Calu3 (cell line): ENCODE measurements around the gene SETBP1. TPM values are rescaled to one million over a fixed set of nuclear protein-coding genes. Genes with fewer than 3 reads are reported as not detected.

Experiments used
- BruUV-seq: library from RNA; stranded (reverse); fragments of 400-500 nt; replicated peaks from 2 replicates; lab custom pipeline; 2021; lab: Mats Ljungman, UMichigan
- CTCF ChIA-PET: fragments of 300-600 bp; sonication (Branson Sonifier 250); formaldehyde crosslinking; loops from one replicate; lab custom pipeline; 2022; ENCODE audit warnings: antibody characterized with exemption; lab: Charles Lee
- DNase-seq: peaks from one replicate; pipeline ENCODE4 v3.0.0; 2022
- H3K27ac Mint-ChIP-seq: one replicate; pipeline ENCODE4 v1.8.0; 2022; ENCODE audit warnings: mixed read lengths; ENCODE audit not compliant: unreplicated experiment
- H3K27me3 Mint-ChIP-seq: one replicate; pipeline ENCODE4 v1.8.0; 2022; ENCODE audit warnings: mixed read lengths; ENCODE audit not compliant: unreplicated experiment
- H3K36me3 Mint-ChIP-seq: one replicate; pipeline ENCODE4 v1.8.0; 2022; ENCODE audit warnings: mild to moderate bottlenecking, moderate library complexity, mixed read lengths; ENCODE audit not compliant: insufficient read depth, unreplicated experiment
- H3K4me1 Mint-ChIP-seq: one replicate; pipeline ENCODE4 v1.8.0; 2022; ENCODE audit warnings: mild to moderate bottlenecking, low read depth, mixed read lengths; ENCODE audit not compliant: unreplicated experiment
- H3K4me3 Mint-ChIP-seq: one replicate; pipeline ENCODE4 v1.8.0; 2022; ENCODE audit warnings: mild to moderate bottlenecking, low read depth, moderate library complexity, mixed read lengths; ENCODE audit not compliant: unreplicated experiment
- H3K9me3 Mint-ChIP-seq: one replicate; pipeline ENCODE4 v1.8.0; 2022; ENCODE audit warnings: low read depth, mixed read lengths; ENCODE audit not compliant: unreplicated experiment
- intact Hi-C: fragments of 100-400 bp; cut with micrococcal nuclease; formaldehyde crosslinking; loops from one replicate; pipeline ENCODE4 v1.10.0; 2022; ENCODE audit not compliant: unreplicated experiment
- total RNA-seq: library from RNA; stranded (reverse); gene quantifications from 2 replicates; pipeline ENCODE4 v1.2.3, GENCODE V29; 2022
- TF ChIP-seq, protein P1 (sequence below): fragments of 200-600 bp; IDR thresholded peaks from one replicate; pipeline ENCODE4 v1.8.0; 2022; ENCODE audit warnings: antibody characterized with exemption; ENCODE audit not compliant: unreplicated experiment

The SETBP1 gene
- total RNA-seq, 1 experiment from 2014 or later, result 6.0 TPM

DNA sequence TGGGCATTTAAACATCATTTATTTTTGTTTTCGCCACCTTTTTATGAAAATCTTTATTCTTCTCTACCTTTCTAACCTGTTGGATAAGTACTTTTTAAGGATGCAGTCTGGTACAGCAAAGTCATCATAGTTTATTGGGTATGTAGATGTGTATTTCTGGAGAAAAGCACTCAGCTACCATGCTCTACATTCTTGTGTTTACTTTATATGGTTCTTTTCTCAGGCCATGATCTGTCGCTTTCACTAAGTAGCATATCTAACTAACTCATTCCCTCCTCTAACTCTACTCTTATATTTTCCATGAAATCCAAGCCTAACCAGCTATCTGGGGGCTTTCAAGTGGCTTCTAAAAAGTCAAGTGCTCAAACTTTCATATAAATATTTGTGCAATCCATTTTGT, 25.3 kb upstream of the SETBP1 start:
- no peaks in the 10 kb centered on the region for H3K27me3 Mint-ChIP-seq
- intact Hi-C loops, result loop anchor here (10.0 kb wide), 1 partner anchor 311 kb away; no protein-coding TSS in a partner anchor
- H3K9me3 Mint-ChIP-seq, result peaks cover 2% of the 10 kb centered on the region
- H3K4me1 Mint-ChIP-seq, result peaks cover 52% of the 10 kb centered on the region
- H3K27ac Mint-ChIP-seq, result no peak overlapping the region
- no TSS peak for BruUV-seq
- TF ChIP-seq, protein P1, sequence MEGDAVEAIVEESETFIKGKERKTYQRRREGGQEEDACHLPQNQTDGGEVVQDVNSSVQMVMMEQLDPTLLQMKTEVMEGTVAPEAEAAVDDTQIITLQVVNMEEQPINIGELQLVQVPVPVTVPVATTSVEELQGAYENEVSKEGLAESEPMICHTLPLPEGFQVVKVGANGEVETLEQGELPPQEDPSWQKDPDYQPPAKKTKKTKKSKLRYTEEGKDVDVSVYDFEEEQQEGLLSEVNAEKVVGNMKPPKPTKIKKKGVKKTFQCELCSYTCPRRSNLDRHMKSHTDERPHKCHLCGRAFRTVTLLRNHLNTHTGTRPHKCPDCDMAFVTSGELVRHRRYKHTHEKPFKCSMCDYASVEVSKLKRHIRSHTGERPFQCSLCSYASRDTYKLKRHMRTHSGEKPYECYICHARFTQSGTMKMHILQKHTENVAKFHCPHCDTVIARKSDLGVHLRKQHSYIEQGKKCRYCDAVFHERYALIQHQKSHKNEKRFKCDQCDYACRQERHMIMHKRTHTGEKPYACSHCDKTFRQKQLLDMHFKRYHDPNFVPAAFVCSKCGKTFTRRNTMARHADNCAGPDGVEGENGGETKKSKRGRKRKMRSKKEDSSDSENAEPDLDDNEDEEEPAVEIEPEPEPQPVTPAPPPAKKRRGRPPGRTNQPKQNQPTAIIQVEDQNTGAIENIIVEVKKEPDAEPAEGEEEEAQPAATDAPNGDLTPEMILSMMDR, result no peak
- no peak overlapping the region for H3K4me3 Mint-ChIP-seq
- CTCF ChIA-PET, result interaction anchor here (0.9 kb wide), 1 partner anchor 557 kb away, joined by 3 read pairs; no protein-coding TSS in a partner anchor
- no peaks in the 10 kb centered on the region for H3K36me3 Mint-ChIP-seq
- no peak for DNase-seq

DNA sequence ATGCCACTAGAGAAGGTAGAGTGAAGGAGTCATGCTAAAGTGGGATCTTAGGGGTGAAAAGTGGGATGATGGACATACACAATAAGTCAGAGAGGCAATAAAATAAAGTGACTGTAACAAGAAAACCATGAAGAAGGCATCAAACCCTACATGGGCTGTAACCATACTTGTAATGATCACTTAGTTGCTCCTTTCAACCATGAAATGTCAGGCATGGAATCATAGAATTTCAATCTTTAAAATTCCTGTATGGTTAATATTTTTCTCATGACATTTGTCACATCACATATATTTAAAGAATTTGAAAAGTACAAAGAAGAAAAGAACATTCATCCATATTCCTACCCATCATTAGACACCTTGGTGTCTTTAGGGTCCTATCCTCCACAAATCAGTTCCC, 20.9 kb upstream of the SETBP1 start:
- CTCF ChIA-PET, result no interaction called here
- H3K4me3 Mint-ChIP-seq, result no peak overlapping the region
- DNase-seq, result no peak
- BruUV-seq, result no TSS peak
- intact Hi-C loops, result loop anchor here (10.0 kb wide), 1 partner anchor 315 kb away; no protein-coding TSS in a partner anchor
- no peaks in the 10 kb centered on the region for H3K36me3 Mint-ChIP-seq
- no peaks in the 10 kb centered on the region for H3K27me3 Mint-ChIP-seq
- TF ChIP-seq, protein P1, result no peak
- H3K9me3 Mint-ChIP-seq, result no peaks in the 10 kb centered on the region
- peaks cover 12% of the 10 kb centered on the region for H3K4me1 Mint-ChIP-seq
- H3K27ac Mint-ChIP-seq, result no peak overlapping the region

GRCh38 chr18:44668270-44668975, 12.3 kb upstream of the SETBP1 start:
- intact Hi-C loops, result no loop called here
- H3K4me1 Mint-ChIP-seq, result peaks cover 20% of the 10 kb centered on the region
- no peaks in the 10 kb centered on the region for H3K36me3 Mint-ChIP-seq
- TF ChIP-seq, protein P1, result no peak
- H3K9me3 Mint-ChIP-seq, result no peaks in the 10 kb centered on the region
- no TSS peak for BruUV-seq
- H3K4me3 Mint-ChIP-seq, result no peak overlapping the region
- CTCF ChIA-PET, result no interaction called here
- H3K27ac Mint-ChIP-seq, result no peak overlapping the region
- no peaks in the 10 kb centered on the region for H3K27me3 Mint-ChIP-seq
- no peak for DNase-seq

- Mint-ChIP-seq H3K27me3 (no peaks in the 10 kb centered on the region), H3K9me3 (no peaks in the 10 kb centered on the region), H3K27ac (no peak overlapping the region), H3K36me3 (no peaks in the 10 kb centered on the region), H3K4me3 (no peak overlapping the region), H3K4me1 (peaks cover 20% of the 10 kb centered on the region)
- CTCF ChIA-PET, result no interaction called here
- intact Hi-C loops, result loop anchor here (10.0 kb wide), 1 partner anchor 713 kb away; no protein-coding TSS in a partner anchor
- BruUV-seq, result no TSS peak
- DNase-seq, result no peak
- TF ChIP-seq, protein P1, result no peak
Measured at GRCh38 chr18:44671914-44672313, 8.8 kb upstream of the SETBP1 start.
